Esophagus muscularis mucosa (tissue), 4 donors: Measurements from ENCODE around the gene ABCC3. TPM values are rescaled to one million over a fixed set of nuclear protein-coding genes. Genes with fewer than 3 reads are reported as not detected.

Experiments
- DNase-seq: peaks from one replicate; pipeline ENCODE4 v3.0.0-alpha.2; 2017; ENCODE audit errors: extremely low spot score
- H3K27ac ChIP-seq, 4 donors: fragments of 200-600 bp; sonication (generic); replicated peaks in 1 of 4; 1 replicate in 3 of 4; 2 replicates in 1 of 4; pipeline ENCODE4 v1.5.1; 2016 to 2019; ENCODE audit warnings: mild to moderate bottlenecking in 1 of 4
- H3K27me3 ChIP-seq, 4 donors: fragments of 200-600 bp; sonication (generic); one replicate each; pipeline versions ENCODE4 v1.5.1 to v1.6.0; 2016 to 2019
- H3K36me3 ChIP-seq, 4 donors: fragments of 200-600 bp; sonication (generic); one replicate each; pipeline ENCODE4 v1.5.1; 2016 to 2019
- H3K4me1 ChIP-seq, 4 donors: fragments of 200-600 bp; sonication (generic); one replicate each; pipeline ENCODE4 v1.5.1; 2016 to 2019
- H3K4me3 ChIP-seq, 4 donors: fragments of 200-600 bp; sonication (generic); 1 replicate in 2 of 4; 2 replicates in 2 of 4; pipeline ENCODE4 v1.5.1; 2016 to 2019; ENCODE audit warnings: mild to moderate bottlenecking in 4 of 4, moderate library complexity in 1 of 4
- H3K9me3 ChIP-seq, 4 donors: fragments of 200-600 bp; sonication (generic); 1 replicate in 3 of 4; 2 replicates in 1 of 4; pipeline ENCODE4 v1.5.1; 2016 to 2019
- CTCF ChIP-seq, 3 experiments: fragments of 200-600 bp in 2 of 3; fragments of 450-650 bp in 1 of 3; sonication (generic) in 2 of 3; IDR thresholded peaks; one replicate each; pipeline ENCODE4 v1.5.1; 2017 to 2019; ENCODE audit warnings: antibody characterized with exemption in 3 of 3, mild to moderate bottlenecking in 2 of 3, moderate library complexity in 1 of 3
- EP300 ChIP-seq: sonication (generic); formaldehyde crosslinking; IDR thresholded peaks from one replicate; pipeline ENCODE4 v1.6.1; 2017; ENCODE audit warnings: antibody characterized with exemption
- POLR2A ChIP-seq: fragments of 450-650 bp; IDR thresholded peaks from one replicate; pipeline ENCODE4 v1.6.1; 2017; ENCODE audit warnings: antibody characterized with exemption, moderate library complexity, mild to moderate bottlenecking, low read depth
- POLR2AphosphoS5 ChIP-seq, 2 donors: sonication (generic); formaldehyde crosslinking; IDR thresholded peaks; one replicate each; pipeline ENCODE4 v1.6.1; 2017; ENCODE audit warnings: antibody characterized with exemption in 2 of 2
- whole genome bisulfite sequencing: methylation state at CpG from one replicate; pipeline ENCODE4 v1.1.5; 2018; 5-methylcytosine and 5-hydroxymethylcytosine counted together
- intact Hi-C: fragments of 100-400 bp; cut with DNase I; formaldehyde crosslinking; loops from one replicate; pipeline ENCODE4 v1.15.1; 2023
- total RNA-seq, 4 donors: library from RNA; depleted of rRNA; stranded (reverse); fragments of >200 nt; gene quantifications; one replicate each; pipeline versions ENCODE4 v1.1.0 to v1.2.1, GENCODE V29; 2016

ABCC3 gene
- total RNA-seq, 4 donors from 2014 or later, result 0.50 to 2.9 (median 1.9) TPM

GRCh38 chr17:50634915-50635731 lies 442 bp downstream of the ABCC3 start:
- Histone ChIP-seq H3K27ac (no peak overlapping the region), H3K4me3 (peak overlapping the region; percentile 51 to 59 (median 54)), H3K4me1 (peaks cover 24 to 38% (median 34%) of the 10 kb centered on the region in 4 donors), H3K9me3 (no peaks in the 10 kb centered on the region), H3K36me3 (no peaks in the 10 kb centered on the region), H3K27me3 (peaks cover 7 to 69% (median 19%) of the 10 kb centered on the region in 4 donors)
- 17% methylated on average over 22 of the region's 52 CpGs for WGBS
- TF ChIP-seq CTCF (IDR thresholded peaks at IDR 0.05) (no peak), EP300 (no peak), POLR2AphosphoS5 (IDR thresholded peaks at IDR 0.05) (no peak), POLR2A (no peak)
- intact Hi-C loops, result loop anchor here (5.0 kb wide), 1 partner anchor 153 kb away; no protein-coding TSS in a partner anchor
- no peak for DNase-seq

- Histone ChIP-seq H3K27ac (no peak overlapping the region), H3K4me1 (peaks cover 24 to 44% (median 39%) of the 10 kb centered on the region in 4 donors), H3K27me3 (peaks cover 7 to 64% (median 19%) of the 10 kb centered on the region in 4 donors), H3K36me3 (no peaks in the 10 kb centered on the region), H3K4me3 (no peak overlapping the region), H3K9me3 (no peaks in the 10 kb centered on the region)
- TF ChIP-seq EP300, result no peak
- TF ChIP-seq POLR2A, result no peak
- no peak for TF ChIP-seq POLR2AphosphoS5 (IDR thresholded peaks at IDR 0.05)
- no peak for TF ChIP-seq CTCF (IDR thresholded peaks at IDR 0.05)
- intact Hi-C loops, result no loop called here
- 57% methylated on average over 3 of the region's 3 CpGs for WGBS
- DNase-seq, result no peak
Measured at GRCh38 chr17:50635732-50635981, 976 bp downstream of the ABCC3 start.

- intact Hi-C loops, result no loop called here
- Histone ChIP-seq H3K4me1 (peaks cover 24 to 49% (median 44%) of the 10 kb centered on the region in 4 donors), H3K9me3 (no peaks in the 10 kb centered on the region), H3K4me3 (no peak overlapping the region), H3K27me3 (peaks cover 5 to 58% (median 19%) of the 10 kb centered on the region in 4 donors), H3K27ac (no peak overlapping the region), H3K36me3 (no peaks in the 10 kb centered on the region)
- DNase-seq, result no peak
- TF ChIP-seq POLR2AphosphoS5 (IDR thresholded peaks at IDR 0.05), result no peak
- no peak for TF ChIP-seq CTCF (IDR thresholded peaks at IDR 0.05)
- no peak for TF ChIP-seq POLR2A
- TF ChIP-seq EP300, result no peak
- 92% methylated on average over 8 of the region's 9 CpGs for WGBS
Measured at GRCh38 chr17:50635982-50636803, 1.5 kb downstream of the ABCC3 start.

GRCh38 chr17:50636804-50637195 lies 2.1 kb downstream of the ABCC3 start:
- 99% methylated on average over 7 of the region's 7 CpGs for WGBS
- no peaks in the 10 kb centered on the region for H3K9me3 ChIP-seq
- no peaks in the 10 kb centered on the region for H3K36me3 ChIP-seq
- no peak overlapping the region for H3K4me3 ChIP-seq
- H3K27ac ChIP-seq, result no peak overlapping the region
- H3K4me1 ChIP-seq, result peaks cover 24 to 54% (median 49%) of the 10 kb centered on the region in 4 donors
- TF ChIP-seq EP300, result no peak
- TF ChIP-seq CTCF (IDR thresholded peaks at IDR 0.05), result no peak
- no peak for DNase-seq
- intact Hi-C loops, result no loop called here
- H3K27me3 ChIP-seq, result peaks cover 5 to 52% (median 19%) of the 10 kb centered on the region in 4 donors
